Activated T-helper 2 cell treated with anti-CD3 and anti-CD28 coated beads, Interferon-gamma antibody, Interleukin-2, Interleukin-4, amounts not matched to agents 10 μg/mL and 5 μg/mL and 100 μg/mL, durations not matched to agents 14 hours and 24 hours and 36 hours (primary cell): ENCODE results near the gene ZBTB38. TPM values are rescaled to one million over a fixed set of nuclear protein-coding genes. Genes with fewer than 3 reads are reported as not detected.

Experiments used
- DNase-seq: peaks from one replicate; pipeline ENCODE4 v3.0.0; 2021; ENCODE audit warnings: low spot score
- H3K27ac Mint-ChIP-seq: one replicate; pipeline ENCODE4 v1.8.0; 2021; ENCODE audit warnings: mixed read lengths
- H3K27me3 Mint-ChIP-seq: one replicate; pipeline ENCODE4 v1.8.0; 2021; ENCODE audit warnings: low read depth, mixed read lengths
- H3K36me3 Mint-ChIP-seq: one replicate; pipeline ENCODE4 v1.8.0; 2021; ENCODE audit warnings: low read depth, mixed read lengths
- H3K4me1 Mint-ChIP-seq: one replicate; pipeline ENCODE4 v1.8.0; 2021; ENCODE audit warnings: low read depth, mixed read lengths
- H3K4me3 Mint-ChIP-seq: one replicate; pipeline ENCODE4 v1.8.0; 2021; ENCODE audit warnings: low read depth, mild to moderate bottlenecking, moderate library complexity, mixed read lengths
- H3K9me3 Mint-ChIP-seq: one replicate; pipeline ENCODE4 v1.8.0; 2021; ENCODE audit warnings: mixed read lengths
- intact Hi-C: fragments of 100-400 bp; cut with micrococcal nuclease; formaldehyde crosslinking; loops from one replicate; pipeline ENCODE4 v1.15.1; 2023
- total RNA-seq: library from RNA; stranded (reverse); gene quantifications from 2 replicates; pipeline ENCODE4 v1.2.3, GENCODE V29; 2022

ZBTB38 gene
- total RNA-seq, 1 donor from 2014 or later, result 25.4 TPM

GRCh38 chr3:141360888-141361598 is 7.3 kb upstream of the ZBTB38 start:
- DNase-seq, result no peak
- intact Hi-C loops, result loop anchor here (1.0 kb wide), 2 partner anchors 80 to 91 kb away; no protein-coding TSS in a partner anchor
- Mint-ChIP-seq H3K27ac (no peak overlapping the region), H3K27me3 (peaks cover 4% of the 10 kb centered on the region), H3K4me3 (no peak overlapping the region), H3K4me1 (peaks cover 10% of the 10 kb centered on the region), H3K36me3 (no peaks in the 10 kb centered on the region), H3K9me3 (no peaks in the 10 kb centered on the region)

- no peak for DNase-seq
- Mint-ChIP-seq H3K4me3 (no peak overlapping the region), H3K27me3 (peaks cover 4% of the 10 kb centered on the region), H3K4me1 (peaks cover 14% of the 10 kb centered on the region), H3K9me3 (no peaks in the 10 kb centered on the region), H3K27ac (no peak overlapping the region), H3K36me3 (no peaks in the 10 kb centered on the region)
- intact Hi-C loops, result no loop called here
Measured at GRCh38 chr3:141362736-141363135, 5.6 kb upstream of the ZBTB38 start.

GRCh38 chr3:141365201-141365600 is 3.1 kb upstream of the ZBTB38 start:
- no peaks in the 10 kb centered on the region for H3K9me3 Mint-ChIP-seq
- no peak overlapping the region for H3K27ac Mint-ChIP-seq
- H3K36me3 Mint-ChIP-seq, result no peaks in the 10 kb centered on the region
- peaks cover 4% of the 10 kb centered on the region for H3K27me3 Mint-ChIP-seq
- intact Hi-C loops, result no loop called here
- peaks cover 22% of the 10 kb centered on the region for H3K4me1 Mint-ChIP-seq
- DNase-seq, result no peak
- no peak overlapping the region for H3K4me3 Mint-ChIP-seq

GRCh38 chr3:141366285-141367037 is 1.8 kb upstream of the ZBTB38 start:
- peaks cover 16% of the 10 kb centered on the region for H3K4me1 Mint-ChIP-seq
- DNase-seq, result no peak
- intact Hi-C loops, result no loop called here
- H3K4me3 Mint-ChIP-seq, result no peak overlapping the region
- no peaks in the 10 kb centered on the region for H3K36me3 Mint-ChIP-seq
- H3K27ac Mint-ChIP-seq, result no peak overlapping the region
- no peaks in the 10 kb centered on the region for H3K9me3 Mint-ChIP-seq
- peaks cover 3% of the 10 kb centered on the region for H3K27me3 Mint-ChIP-seq

GRCh38 chr3:141367038-141367730 is 1.1 kb upstream of the ZBTB38 start:
- Mint-ChIP-seq H3K4me1 (peaks cover 19% of the 10 kb centered on the region), H3K4me3 (no peak overlapping the region), H3K27ac (no peak overlapping the region), H3K27me3 (peaks cover 3% of the 10 kb centered on the region), H3K36me3 (no peaks in the 10 kb centered on the region), H3K9me3 (no peaks in the 10 kb centered on the region)
- intact Hi-C loops, result no loop called here
- no peak for DNase-seq

GRCh38 chr3:141368925-141369794 is 856 bp downstream of the ZBTB38 start:
- Mint-ChIP-seq H3K4me3 (no peak overlapping the region), H3K9me3 (no peaks in the 10 kb centered on the region), H3K4me1 (peaks cover 27% of the 10 kb centered on the region), H3K27ac (peak overlapping the region; percentile 3), H3K36me3 (no peaks in the 10 kb centered on the region), H3K27me3 (no peaks in the 10 kb centered on the region)
- DNase-seq, result no peak
- intact Hi-C loops, result loop anchor here (2.0 kb wide), 1 partner anchor 186 kb away; no protein-coding TSS in a partner anchor

- no peaks in the 10 kb centered on the region for H3K9me3 Mint-ChIP-seq
- intact Hi-C loops, result loop anchor here (1.0 to 2.0 kb wide), 3 partner anchors 15 to 59 kb away; no protein-coding TSS in a partner anchor
- peaks cover 27% of the 10 kb centered on the region for H3K4me1 Mint-ChIP-seq
Measured at GRCh38 chr3:141370065-141370533, 1.8 kb downstream of the ZBTB38 start.

GRCh38 chr3:141371882-141372281 is 3.6 kb downstream of the ZBTB38 start:
- DNase-seq, result no peak
- Mint-ChIP-seq H3K36me3 (no peaks in the 10 kb centered on the region), H3K27me3 (no peaks in the 10 kb centered on the region), H3K27ac (no peak overlapping the region), H3K4me3 (no peak overlapping the region), H3K9me3 (no peaks in the 10 kb centered on the region), H3K4me1 (peaks cover 42% of the 10 kb centered on the region)
- intact Hi-C loops, result loop anchor here (2.0 kb wide), 2 partner anchors 13 to 41 kb away; no protein-coding TSS in a partner anchor

More at GRCh38 chr3:141370065-141370533, 1.8 kb downstream of the ZBTB38 start:
- DNase-seq, result peak; percentile 58
- H3K27me3 Mint-ChIP-seq, result no peaks in the 10 kb centered on the region
- no peak overlapping the region for H3K4me3 Mint-ChIP-seq
- peak overlapping the region; percentile 40 for H3K27ac Mint-ChIP-seq
- H3K36me3 Mint-ChIP-seq, result no peaks in the 10 kb centered on the region

GRCh38 chr3:141372656-141373055 is 4.4 kb downstream of the ZBTB38 start:
- H3K4me1 Mint-ChIP-seq, result peaks cover 41% of the 10 kb centered on the region
- H3K27me3 Mint-ChIP-seq, result no peaks in the 10 kb centered on the region
- no peaks in the 10 kb centered on the region for H3K9me3 Mint-ChIP-seq
- no peaks in the 10 kb centered on the region for H3K36me3 Mint-ChIP-seq
- H3K27ac Mint-ChIP-seq, result peak overlapping the region; percentile 54
- no peak for DNase-seq
- no peak overlapping the region for H3K4me3 Mint-ChIP-seq
- intact Hi-C loops, result no loop called here

- Mint-ChIP-seq H3K27me3 (no peaks in the 10 kb centered on the region), H3K27ac (no peak overlapping the region), H3K9me3 (no peaks in the 10 kb centered on the region), H3K4me3 (no peak overlapping the region), H3K4me1 (peaks cover 40% of the 10 kb centered on the region), H3K36me3 (no peaks in the 10 kb centered on the region)
- intact Hi-C loops, result no loop called here
- DNase-seq, result no peak
Measured at GRCh38 chr3:141373232-141373631, 4.9 kb downstream of the ZBTB38 start.

- Mint-ChIP-seq H3K9me3 (no peaks in the 10 kb centered on the region), H3K4me3 (no peak overlapping the region), H3K27me3 (no peaks in the 10 kb centered on the region), H3K36me3 (no peaks in the 10 kb centered on the region), H3K4me1 (peaks cover 44% of the 10 kb centered on the region), H3K27ac (peak overlapping the region; percentile 25)
- intact Hi-C loops, result no loop called here
- DNase-seq, result no peak
Measured at GRCh38 chr3:141373768-141374526, 5.6 kb downstream of the ZBTB38 start.
